Activated CD4-positive, alpha-beta memory T cell treated with anti-CD3 and anti-CD28 coated beads for 36 hours (primary cell): Measurements from ENCODE around the gene SERAC1. TPM values are rescaled to one million over a fixed set of nuclear protein-coding genes. Genes with fewer than 3 reads are reported as not detected.
A peak's percentile ranks its signal among the peaks of the same experiment; 100 is the strongest.

Source experiments
- CTCF ChIA-PET: fragments of 350-600 bp; sonication (Branson Sonifier 250); formaldehyde crosslinking; loops from one replicate; lab custom pipeline; 2021; ENCODE audit warnings: antibody characterized with exemption, inconsistent platforms; lab: Charles Lee
- POLR2A ChIA-PET: fragments of 350-600 bp; sonication (Branson Sonifier 250); formaldehyde crosslinking; loops from one replicate; lab custom pipeline; 2021; ENCODE audit warnings: antibody characterized with exemption; lab: Charles Lee
- DNase-seq: peaks from one replicate; pipeline ENCODE4 v3.0.0-alpha.2; 2020
- H3K27ac Mint-ChIP-seq: one replicate; pipeline ENCODE4 v1.8.0; 2021; ENCODE audit warnings: mixed read lengths
- H3K27me3 Mint-ChIP-seq: one replicate; pipeline ENCODE4 v1.8.0; 2021; ENCODE audit warnings: mixed read lengths
- H3K36me3 Mint-ChIP-seq: one replicate; pipeline ENCODE4 v1.8.0; 2021; ENCODE audit warnings: mixed read lengths
- H3K4me1 Mint-ChIP-seq: one replicate; pipeline ENCODE4 v1.8.0; 2021; ENCODE audit warnings: low read depth, mixed read lengths
- H3K4me3 Mint-ChIP-seq: one replicate; pipeline ENCODE4 v1.8.0; 2021; ENCODE audit warnings: mild to moderate bottlenecking, mixed read lengths
- H3K9me3 Mint-ChIP-seq: one replicate; pipeline ENCODE4 v1.8.0; 2021; ENCODE audit warnings: mixed read lengths
- intact Hi-C: fragments of 100-400 bp; cut with micrococcal nuclease; formaldehyde crosslinking; loops from one replicate; pipeline ENCODE4 v1.15.1; 2023
- total RNA-seq, 2 experiments: library from RNA; stranded (reverse); gene quantifications; one replicate each; pipeline ENCODE4 v1.2.3, GENCODE V29; 2021

SERAC1 gene
- total RNA-seq, 2 experiments from 2014 or later, result 7.8 to 8.9 TPM

GRCh38 chr6:158071121-158072082 lies 96.7 kb downstream of the SERAC1 start:
- POLR2A ChIA-PET, result interaction anchor here (1.2 kb wide), 1 partner anchor 45 kb away, joined by 3 read pairs; no protein-coding TSS in a partner anchor
- Mint-ChIP-seq H3K9me3 (no peaks in the 10 kb centered on the region), H3K27ac (no peak overlapping the region), H3K36me3 (peaks cover 37% of the 10 kb centered on the region), H3K4me1 (peaks cover 23% of the 10 kb centered on the region), H3K4me3 (no peak overlapping the region), H3K27me3 (no peaks in the 10 kb centered on the region)
- DNase-seq, result no peak
- intact Hi-C loops, result loop anchor here (1.0 to 5.0 kb wide), 5 partner anchors 45 to 759 kb away; no protein-coding TSS in a partner anchor
- CTCF ChIA-PET, result interaction anchor here (0.6 to 6.0 kb wide), 33 partner anchors 10 to 757 kb away, joined by 3 to 27 read pairs (median 4); partner anchors contain the start of gene SYNJ2

- H3K27me3 Mint-ChIP-seq, result no peaks in the 10 kb centered on the region
- peaks cover 23% of the 10 kb centered on the region for H3K4me1 Mint-ChIP-seq
- H3K27ac Mint-ChIP-seq, result no peak overlapping the region
- H3K9me3 Mint-ChIP-seq, result no peaks in the 10 kb centered on the region
- intact Hi-C loops, result loop anchor here (5.0 kb wide), 1 partner anchor 758 kb away; no protein-coding TSS in a partner anchor
- H3K36me3 Mint-ChIP-seq, result peaks cover 34% of the 10 kb centered on the region
- CTCF ChIA-PET, result interaction anchor here (1.1 to 6.0 kb wide), 6 partner anchors 9 to 748 kb away, joined by 3 to 27 read pairs (median 14); partner anchors contain the start of gene SYNJ2
- POLR2A ChIA-PET, result interaction anchor here (1.2 kb wide), 1 partner anchor 44 kb away, joined by 3 read pairs; no protein-coding TSS in a partner anchor
- no peak for DNase-seq
- no peak overlapping the region for H3K4me3 Mint-ChIP-seq
Measured at GRCh38 chr6:158070513-158070912, 97.5 kb downstream of the SERAC1 start.

GRCh38 chr6:158069800-158070195 lies 98.3 kb downstream of the SERAC1 start:
- DNase-seq, result no peak
- POLR2A ChIA-PET, result no interaction called here
- H3K27ac Mint-ChIP-seq, result no peak overlapping the region
- CTCF ChIA-PET, result interaction anchor here (1.1 to 6.0 kb wide), 5 partner anchors 44 to 747 kb away, joined by 3 to 27 read pairs (median 10); partner anchors contain the start of gene SYNJ2
- H3K36me3 Mint-ChIP-seq, result peaks cover 35% of the 10 kb centered on the region
- H3K9me3 Mint-ChIP-seq, result no peaks in the 10 kb centered on the region
- peaks cover 23% of the 10 kb centered on the region for H3K4me1 Mint-ChIP-seq
- no peaks in the 10 kb centered on the region for H3K27me3 Mint-ChIP-seq
- intact Hi-C loops, result loop anchor here (5.0 kb wide), 1 partner anchor 757 kb away; no protein-coding TSS in a partner anchor
- H3K4me3 Mint-ChIP-seq, result no peak overlapping the region

- intact Hi-C loops, result no loop called here
- H3K36me3 Mint-ChIP-seq, result peaks cover 30% of the 10 kb centered on the region
- peaks cover 23% of the 10 kb centered on the region for H3K4me1 Mint-ChIP-seq
- DNase-seq, result peak; percentile 48
- no peak overlapping the region for H3K4me3 Mint-ChIP-seq
- POLR2A ChIA-PET, result no interaction called here
- H3K27me3 Mint-ChIP-seq, result no peaks in the 10 kb centered on the region
- CTCF ChIA-PET, result interaction anchor here (1.1 to 6.0 kb wide), 5 partner anchors 43 to 746 kb away, joined by 3 to 27 read pairs (median 10); partner anchors contain the start of gene SYNJ2
- H3K27ac Mint-ChIP-seq, result peak overlapping the region; percentile 38
- no peaks in the 10 kb centered on the region for H3K9me3 Mint-ChIP-seq
Measured at GRCh38 chr6:158068893-158069799, 98.9 kb downstream of the SERAC1 start.

GRCh38 chr6:158068156-158068892 lies 99.7 kb downstream of the SERAC1 start:
- H3K4me1 Mint-ChIP-seq, result peaks cover 23% of the 10 kb centered on the region
- peaks cover 23% of the 10 kb centered on the region for H3K36me3 Mint-ChIP-seq
- POLR2A ChIA-PET, result no interaction called here
- H3K27me3 Mint-ChIP-seq, result no peaks in the 10 kb centered on the region
- CTCF ChIA-PET, result no interaction called here
- H3K27ac Mint-ChIP-seq, result peak overlapping the region; percentile 38
- H3K4me3 Mint-ChIP-seq, result no peak overlapping the region
- no peaks in the 10 kb centered on the region for H3K9me3 Mint-ChIP-seq
- intact Hi-C loops, result no loop called here
- DNase-seq, result no peak

- intact Hi-C loops, result no loop called here
- peaks cover 23% of the 10 kb centered on the region for H3K4me1 Mint-ChIP-seq
- POLR2A ChIA-PET, result no interaction called here
- H3K27ac Mint-ChIP-seq, result no peak overlapping the region
- CTCF ChIA-PET, result no interaction called here
- H3K36me3 Mint-ChIP-seq, result peaks cover 23% of the 10 kb centered on the region
- H3K4me3 Mint-ChIP-seq, result no peak overlapping the region
- H3K27me3 Mint-ChIP-seq, result no peaks in the 10 kb centered on the region
- no peaks in the 10 kb centered on the region for H3K9me3 Mint-ChIP-seq
- no peak for DNase-seq
Measured at GRCh38 chr6:158067436-158068015, 100.5 kb downstream of the SERAC1 start.

GRCh38 chr6:158066136-158066781 lies 101.8 kb downstream of the SERAC1 start:
- no peak for DNase-seq
- ChIA-PET POLR2A (no interaction called here), CTCF (no interaction called here)
- no peak overlapping the region for H3K4me3 Mint-ChIP-seq
- no peaks in the 10 kb centered on the region for H3K27me3 Mint-ChIP-seq
- H3K9me3 Mint-ChIP-seq, result no peaks in the 10 kb centered on the region
- peaks cover 17% of the 10 kb centered on the region for H3K4me1 Mint-ChIP-seq
- no peak overlapping the region for H3K27ac Mint-ChIP-seq
- H3K36me3 Mint-ChIP-seq, result peaks cover 24% of the 10 kb centered on the region
- intact Hi-C loops, result no loop called here

GRCh38 chr6:158064725-158065251 lies 103.3 kb downstream of the SERAC1 start:
- H3K27ac Mint-ChIP-seq, result no peak overlapping the region
- H3K27me3 Mint-ChIP-seq, result no peaks in the 10 kb centered on the region
- ChIA-PET CTCF (no interaction called here), POLR2A (no interaction called here)
- no peak for DNase-seq
- H3K4me1 Mint-ChIP-seq, result peaks cover 21% of the 10 kb centered on the region
- intact Hi-C loops, result no loop called here
- no peaks in the 10 kb centered on the region for H3K9me3 Mint-ChIP-seq
- no peak overlapping the region for H3K4me3 Mint-ChIP-seq
- H3K36me3 Mint-ChIP-seq, result peaks cover 18% of the 10 kb centered on the region

- Mint-ChIP-seq H3K9me3 (no peaks in the 10 kb centered on the region), H3K4me1 (peaks cover 11% of the 10 kb centered on the region), H3K4me3 (no peak overlapping the region), H3K36me3 (peaks cover 13% of the 10 kb centered on the region), H3K27me3 (no peaks in the 10 kb centered on the region), H3K27ac (no peak overlapping the region)
- no peak for DNase-seq
- ChIA-PET CTCF (no interaction called here), POLR2A (interaction anchor here (1.2 kb wide), 1 partner anchor 38 kb away, joined by 3 read pairs; no protein-coding TSS in a partner anchor)
- intact Hi-C loops, result no loop called here
Measured at GRCh38 chr6:158063736-158064135, 104.3 kb downstream of the SERAC1 start.

- H3K4me3 Mint-ChIP-seq, result no peak overlapping the region
- no peak overlapping the region for H3K27ac Mint-ChIP-seq
- ChIA-PET POLR2A (no interaction called here), CTCF (interaction anchor here (3.2 kb wide), 1 partner anchor 10 kb away, joined by 18 read pairs; no protein-coding TSS in a partner anchor)
- no peak for DNase-seq
- H3K9me3 Mint-ChIP-seq, result no peaks in the 10 kb centered on the region
- peaks cover 23% of the 10 kb centered on the region for H3K4me1 Mint-ChIP-seq
- H3K27me3 Mint-ChIP-seq, result no peaks in the 10 kb centered on the region
- intact Hi-C loops, result no loop called here
- peaks cover 11% of the 10 kb centered on the region for H3K36me3 Mint-ChIP-seq
Measured at GRCh38 chr6:158061709-158062461, 106.2 kb downstream of the SERAC1 start.
